Karpas-422 (cell line): ENCODE results near the gene CSHL1. TPM values are rescaled to one million over a fixed set of nuclear protein-coding genes. Genes with fewer than 3 reads are reported as not detected.
A peak's percentile ranks its signal among the peaks of the same experiment; 100 is the strongest.
"Not testable (repeated sequence)": the region's sequence is repeated elsewhere in the genome, so short reads cannot be mapped to it uniquely, and the experiment has no call there.

Experiments used
- DNase-seq: peaks from one replicate; pipeline ENCODE4 v3.0.0-alpha.2; 2015
- H2AFZ ChIP-seq: fragments of 200-600 bp; sonication (generic); 2 replicates; pipeline ENCODE4 v1.6.1; 2014; ENCODE audit warnings: antibody characterized with exemption, low read length, mixed read lengths
- H3K27ac ChIP-seq: fragments of 200-600 bp; sonication (generic); 2 replicates; pipeline ENCODE4 v1.5.1; 2014; ENCODE audit warnings: mild to moderate bottlenecking, low read length, moderate library complexity
- H3K27me3 ChIP-seq: fragments of 200-600 bp; sonication (generic); 2 replicates; pipeline ENCODE4 v1.6.1; 2014; ENCODE audit warnings: low read length, mixed read lengths
- H3K36me3 ChIP-seq: fragments of 200-600 bp; sonication (generic); 2 replicates; pipeline ENCODE4 v1.6.1; 2014; ENCODE audit warnings: low read length, mixed read lengths; ENCODE audit not compliant: insufficient read depth
- H3K4me1 ChIP-seq: fragments of 200-600 bp; sonication (generic); 2 replicates; pipeline ENCODE4 v1.6.1; 2014; ENCODE audit warnings: mild to moderate bottlenecking, low read length, mixed read lengths
- H3K4me2 ChIP-seq: fragments of 200-600 bp; sonication (generic); 2 replicates; pipeline ENCODE4 v1.6.1; 2014; ENCODE audit warnings: low read length, low read depth, mild to moderate bottlenecking; ENCODE audit not compliant: poor library complexity, severe bottlenecking
- H3K4me3 ChIP-seq: fragments of 200-600 bp; sonication (generic); 2 replicates; pipeline ENCODE4 v1.5.1; 2014; ENCODE audit warnings: mild to moderate bottlenecking, antibody characterized with exemption, low read length, mixed read lengths
- H3K79me2 ChIP-seq: fragments of 200-600 bp; sonication (generic); 2 replicates; pipeline ENCODE4 v1.6.1; 2014; ENCODE audit warnings: mild to moderate bottlenecking, low read length, mixed read lengths
- H3K9ac ChIP-seq: fragments of 200-600 bp; sonication (generic); 2 replicates; pipeline ENCODE4 v1.6.0; 2014; ENCODE audit warnings: low read length
- H3K9me2 ChIP-seq: fragments of 200-600 bp; sonication (generic), shearing (Covaris generic); replicated peaks from 2 replicates; pipeline ENCODE4 v1.6.0; 2014; ENCODE audit warnings: mild to moderate bottlenecking, low read length, moderate library complexity; ENCODE audit not compliant: insufficient read depth
- H3K9me3 ChIP-seq: fragments of 300-700, 200-600 bp; sonication (generic); 2 replicates; pipeline ENCODE4 v1.6.1; 2014; ENCODE audit warnings: low read length, mixed read lengths
- H4K20me1 ChIP-seq: fragments of 200-600 bp; sonication (generic); 2 replicates; pipeline ENCODE4 v1.6.1; 2014; ENCODE audit warnings: mild to moderate bottlenecking, antibody characterized with exemption, low read length, low read depth; ENCODE audit not compliant: insufficient read depth
- total RNA-seq: library from RNA; depleted of rRNA; stranded (reverse); fragments of >200 nt; shearing (Covaris generic); gene quantifications from 2 replicates; pipeline ENCODE4 v1.2.3, GENCODE V29; 2014; ENCODE audit warnings: low replicate concordance

Gene CSHL1
- total RNA-seq, 1 experiment from 2014 or later, result not detected

DNA sequence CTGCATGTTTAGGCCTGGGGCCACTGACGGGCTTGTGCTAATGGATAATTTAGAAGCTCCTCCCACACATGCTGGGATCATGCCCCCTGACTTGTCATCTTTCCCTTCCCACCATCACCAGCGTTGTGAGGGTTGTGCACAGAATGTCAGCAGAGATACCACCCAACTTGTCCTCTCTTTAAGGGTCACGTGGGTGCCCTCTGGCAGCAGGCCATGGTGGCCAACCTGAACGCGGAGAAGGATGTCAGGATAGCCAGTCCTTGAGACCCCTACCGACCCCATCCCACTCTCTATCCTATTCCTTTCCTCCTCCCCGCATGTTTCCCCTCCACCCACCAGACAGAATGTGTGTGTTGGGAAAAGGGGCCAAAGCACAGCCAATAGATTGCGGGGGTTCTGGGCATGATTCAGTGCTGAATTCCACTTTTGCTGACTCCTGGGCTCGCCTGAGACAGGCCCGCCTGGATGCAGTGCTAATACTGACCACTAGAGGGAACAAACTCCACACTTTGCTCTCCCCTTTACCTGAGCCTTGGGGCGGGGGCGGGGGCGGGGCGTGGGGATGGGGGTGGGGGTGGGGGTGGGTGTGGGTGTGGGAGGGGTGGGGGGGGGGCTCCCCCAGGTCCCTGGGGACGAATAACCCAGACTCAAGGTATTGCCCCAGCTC lies 29.0 kb downstream of the CSHL1 start, which contains the start of gene GH2:
TSS of gene GH2 (minus strand) at position 10 of the 667 bp plus-strand sequence. CDS start 143 bp downstream, outside the sequence.
- H3K9me3 ChIP-seq, result no peaks in the 10 kb centered on the region
- no peaks in the 10 kb centered on the region for H4K20me1 ChIP-seq
- H3K4me3 ChIP-seq, result no peak within 1 kb of the TSS
- no peak within 1 kb of the TSS for H2AFZ ChIP-seq
- H3K4me2 ChIP-seq, result no peak within 1 kb of the TSS
- H3K27ac ChIP-seq, result no peak within 1 kb of the TSS
- no peak within 1 kb of the TSS for H3K9ac ChIP-seq
- H3K79me2 ChIP-seq, result no peaks in the 10 kb centered on the region
- DNase-seq, result peak; percentile 84
- H3K9me2 ChIP-seq, result no peaks in the 10 kb centered on the region
- H3K36me3 ChIP-seq, result no peaks in the 10 kb centered on the region
- H3K4me1 ChIP-seq, result no peaks in the 10 kb centered on the region
- H3K27me3 ChIP-seq, result no peaks in the 10 kb centered on the region

DNA sequence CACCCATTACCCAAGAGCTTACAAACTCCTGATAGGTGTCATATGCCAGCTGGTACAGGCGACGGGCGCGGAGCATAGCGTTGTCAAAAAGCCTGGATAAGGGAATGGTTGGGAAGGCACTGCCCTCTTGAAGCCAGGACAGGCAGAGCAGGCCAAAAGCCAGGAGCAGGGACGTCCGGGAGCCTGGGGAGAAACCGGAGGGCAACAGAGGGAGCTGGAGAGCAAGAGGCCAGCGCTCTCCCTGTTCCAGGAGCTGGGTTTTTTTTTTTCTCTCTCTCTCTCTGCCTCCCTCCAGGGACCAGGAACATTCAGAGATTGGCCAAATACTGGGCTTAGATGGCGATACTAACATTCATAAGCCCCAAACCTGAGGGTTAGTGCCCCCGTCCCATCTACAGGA lies 29.7 kb downstream of the CSHL1 start:
- DNase-seq, H3K9me2 ChIP-seq, H3K4me2 ChIP-seq, H3K36me3 ChIP-seq, H3K27ac ChIP-seq, H2AFZ ChIP-seq, H3K9me3 ChIP-seq, H3K9ac ChIP-seq, H3K4me3 ChIP-seq, H3K27me3 ChIP-seq, H4K20me1 ChIP-seq, H3K4me1 ChIP-seq, H3K79me2 ChIP-seq: not testable (repeated sequence)

GRCh38 chr17:63880706-63881105 lies 30.4 kb downstream of the CSHL1 start:
- no peak for DNase-seq
- no peak overlapping the region for H3K4me3 ChIP-seq
- H3K36me3 ChIP-seq, result no peaks in the 10 kb centered on the region
- no peaks in the 10 kb centered on the region for H3K4me1 ChIP-seq
- H4K20me1 ChIP-seq, result no peaks in the 10 kb centered on the region
- H3K9me2 ChIP-seq, result no peaks in the 10 kb centered on the region
- no peaks in the 10 kb centered on the region for H3K79me2 ChIP-seq
- H2AFZ ChIP-seq, result no peak overlapping the region
- H3K27me3 ChIP-seq, result no peaks in the 10 kb centered on the region
- no peak overlapping the region for H3K9ac ChIP-seq
- H3K9me3 ChIP-seq, result no peaks in the 10 kb centered on the region
- no peak overlapping the region for H3K4me2 ChIP-seq
- H3K27ac ChIP-seq, result no peak overlapping the region

DNA sequence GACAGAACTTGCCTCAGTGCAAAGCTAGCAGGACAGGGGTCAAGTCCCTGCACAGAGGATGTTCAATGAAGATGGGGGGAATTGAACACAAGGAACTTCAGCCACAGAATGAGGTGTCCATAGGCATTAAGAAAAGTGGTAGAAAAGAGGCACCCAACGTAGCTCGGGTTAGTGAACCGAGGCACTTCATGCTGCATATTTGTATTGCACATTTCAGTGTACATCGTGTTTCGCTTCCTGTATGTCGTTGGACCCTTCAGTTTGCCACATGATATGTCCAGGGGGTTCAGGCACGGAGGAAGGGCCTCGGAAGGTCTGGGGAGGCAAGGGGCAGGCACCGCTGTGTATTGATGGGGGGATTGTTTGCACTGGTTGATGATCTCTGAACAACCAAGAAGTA lies 32.6 kb downstream of the CSHL1 start:
- not testable (repeated sequence) for H3K9ac ChIP-seq, H3K27ac ChIP-seq, H3K36me3 ChIP-seq, DNase-seq, H2AFZ ChIP-seq, H3K4me2 ChIP-seq, H3K79me2 ChIP-seq, H3K4me3 ChIP-seq, H3K27me3 ChIP-seq, H3K9me2 ChIP-seq, H3K4me1 ChIP-seq, H4K20me1 ChIP-seq, H3K9me3 ChIP-seq

DNA sequence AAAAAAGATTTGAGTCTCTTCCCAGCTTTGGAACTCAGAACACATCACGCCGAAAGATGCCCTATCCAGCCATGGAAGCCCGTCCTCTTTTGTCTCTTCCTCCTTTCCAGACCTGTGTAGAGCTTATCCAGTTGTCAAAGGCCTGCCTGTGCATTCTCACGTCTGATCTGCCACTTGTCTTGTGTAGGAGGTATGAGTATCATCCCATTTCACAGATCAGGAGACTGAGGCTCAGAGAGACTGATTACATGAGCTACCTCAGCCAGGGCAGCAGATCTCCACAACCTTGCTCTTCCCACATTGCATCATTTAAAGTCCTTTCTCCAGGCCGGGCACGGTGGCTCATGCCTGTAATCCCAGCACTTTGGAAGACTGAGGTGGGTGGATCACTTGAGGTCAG lies 36.4 kb downstream of the CSHL1 start:
- H3K9me3 ChIP-seq, H3K9me2 ChIP-seq, H3K36me3 ChIP-seq, H2AFZ ChIP-seq, H3K4me2 ChIP-seq, H3K27me3 ChIP-seq, H3K9ac ChIP-seq, H3K79me2 ChIP-seq, H4K20me1 ChIP-seq, H3K4me1 ChIP-seq, DNase-seq, H3K4me3 ChIP-seq, H3K27ac ChIP-seq: not testable (repeated sequence)

- H3K9me3 ChIP-seq, H3K4me3 ChIP-seq, H4K20me1 ChIP-seq, H3K27me3 ChIP-seq, H3K27ac ChIP-seq, H2AFZ ChIP-seq, H3K36me3 ChIP-seq, H3K4me2 ChIP-seq, H3K4me1 ChIP-seq, H3K9ac ChIP-seq, H3K9me2 ChIP-seq, DNase-seq, H3K79me2 ChIP-seq: not testable (repeated sequence)
These were observed 36.9 kb downstream of the CSHL1 start for GRCh38 chr17:63874061-63874626.

- not testable (repeated sequence) for H3K36me3 ChIP-seq, H3K79me2 ChIP-seq, H3K4me1 ChIP-seq, H3K27ac ChIP-seq, H3K9me2 ChIP-seq, H3K9me3 ChIP-seq, DNase-seq, H3K4me2 ChIP-seq, H4K20me1 ChIP-seq, H3K4me3 ChIP-seq, H3K9ac ChIP-seq, H3K27me3 ChIP-seq, H2AFZ ChIP-seq
These were observed 37.5 kb downstream of the CSHL1 start, which contains the start of gene CSH2 for GRCh38 chr17:63873577-63873976. CSH2 (minus strand) TSS chr17:63873677; CDS start chr17:63873614, 63 bp downstream.

DNA sequence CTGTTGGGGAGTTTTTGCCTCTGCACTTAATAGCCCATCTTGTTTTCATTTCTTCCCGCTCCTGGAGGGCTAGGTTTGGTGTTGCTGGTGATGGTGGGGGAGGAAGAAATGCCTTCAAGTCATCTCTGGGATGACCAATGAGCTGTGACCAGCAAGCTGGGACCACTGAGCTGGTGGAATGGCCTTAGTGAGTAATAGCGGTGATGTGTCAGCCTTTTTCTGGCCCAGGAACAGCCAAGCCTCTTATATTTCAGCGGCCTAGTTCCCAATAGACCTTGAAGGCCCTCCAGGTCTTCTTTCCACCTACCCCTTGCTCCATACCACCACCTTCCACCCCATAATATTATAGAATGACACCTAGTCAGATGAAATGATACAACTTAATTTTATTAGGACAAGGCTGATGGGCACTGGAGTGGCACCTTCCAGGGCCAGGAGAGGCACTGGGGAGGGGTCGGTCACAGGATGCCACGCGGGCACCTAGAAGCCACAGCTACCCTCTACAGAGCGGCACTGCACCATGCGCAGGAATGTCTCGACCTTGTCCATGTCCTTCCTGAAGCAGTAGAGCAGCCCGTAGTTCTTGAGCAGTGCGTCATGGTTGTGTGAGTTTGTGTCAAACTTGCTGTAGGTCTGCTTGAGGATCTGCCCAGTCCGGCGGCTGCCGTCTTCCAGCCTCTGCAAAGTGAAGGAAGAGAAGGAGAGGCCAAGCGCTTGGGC lies 39.3 kb downstream of the CSHL1 start:
- not testable (repeated sequence) for H3K9me2 ChIP-seq, DNase-seq

More for the DNA sequence above, 39.3 kb downstream of the CSHL1 start:
- H3K4me2 ChIP-seq, H3K79me2 ChIP-seq, H3K4me3 ChIP-seq, H3K27me3 ChIP-seq, H3K4me1 ChIP-seq, H4K20me1 ChIP-seq, H3K36me3 ChIP-seq, H3K27ac ChIP-seq, H2AFZ ChIP-seq, H3K9ac ChIP-seq, H3K9me3 ChIP-seq: not testable (repeated sequence)
